ENCODE data around the gene C1QL3. TPM values are rescaled to one million over a fixed set of nuclear protein-coding genes. Genes with fewer than 3 reads are reported as not detected.

C1QL3 gene
- polyA plus RNA-seq, 1 donor: 0.38 TPM

DNA sequence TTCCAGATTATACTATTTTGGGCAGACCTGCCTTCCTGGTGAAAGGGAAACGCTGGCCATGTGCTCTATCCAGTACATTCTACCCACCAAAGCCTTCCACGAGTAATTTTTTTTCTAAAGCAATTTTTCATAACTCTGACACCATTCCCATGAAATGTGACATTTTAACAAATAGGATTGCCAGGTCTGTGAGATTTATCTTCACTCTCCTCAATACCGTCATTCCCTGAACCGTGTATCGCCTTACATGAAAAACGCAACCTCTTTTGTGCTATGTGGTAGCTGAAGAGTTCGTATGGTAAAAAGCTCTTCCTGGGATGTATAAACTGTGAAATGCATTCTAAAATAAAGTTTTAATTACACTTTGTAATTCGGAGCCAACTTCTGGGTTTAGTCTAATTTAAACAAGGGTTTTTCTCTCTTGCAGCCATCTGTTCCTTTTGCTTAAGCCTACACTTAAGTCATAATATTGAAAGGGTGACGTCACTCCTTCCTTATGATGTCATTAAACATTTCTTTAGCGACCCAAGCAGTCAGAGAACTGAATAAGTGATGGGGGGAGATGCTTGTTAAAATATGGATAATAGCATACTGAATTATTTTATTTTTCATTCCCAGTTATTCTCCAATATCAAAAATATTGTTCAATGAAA, 27.7 kb downstream of the C1QL3 start:
- no peak for DNase-seq (ENCODE audit: low read depth)

DNA sequence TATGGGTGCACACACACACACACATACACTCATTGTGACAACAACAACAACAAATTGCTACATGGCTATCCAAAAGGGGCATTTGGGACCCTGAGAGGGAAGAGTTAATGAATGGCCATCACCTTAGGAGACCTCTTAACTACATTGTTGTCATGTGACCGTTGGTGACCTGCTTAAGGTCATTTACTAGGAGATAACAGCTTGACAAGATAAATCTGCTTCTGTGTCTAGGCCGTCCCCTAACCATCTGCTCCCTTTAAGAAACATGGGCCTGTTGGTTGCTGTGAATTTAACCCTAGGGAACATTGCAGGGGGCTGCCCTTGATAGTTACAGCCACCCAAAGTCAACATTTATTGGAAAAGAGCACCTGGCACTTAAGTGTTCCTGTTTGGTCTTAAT, 29.7 kb downstream of the C1QL3 start:
- no peak for DNase-seq (ENCODE audit: low read depth)

DNA sequence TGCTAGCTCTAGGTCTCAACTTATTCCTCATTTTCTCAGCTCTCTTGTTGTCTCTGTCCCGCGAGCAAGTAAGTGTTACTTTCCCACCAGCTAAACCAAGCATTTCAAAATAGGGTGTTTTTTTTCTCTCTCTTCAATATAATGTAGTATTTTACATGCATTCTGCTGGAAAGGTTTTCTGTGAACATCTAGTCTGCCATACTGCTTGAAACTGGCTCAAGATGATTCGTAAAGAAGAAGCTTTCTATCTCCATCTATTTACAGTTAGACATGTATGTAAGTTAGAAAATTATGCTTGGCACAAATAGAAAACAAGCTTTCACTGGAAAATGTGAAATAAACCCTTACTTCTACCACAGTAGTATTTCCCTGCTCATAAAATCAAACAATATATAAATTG, 31.2 kb downstream of the C1QL3 start:
- DNase-seq (ENCODE audit: low read depth): no peak

DNA sequence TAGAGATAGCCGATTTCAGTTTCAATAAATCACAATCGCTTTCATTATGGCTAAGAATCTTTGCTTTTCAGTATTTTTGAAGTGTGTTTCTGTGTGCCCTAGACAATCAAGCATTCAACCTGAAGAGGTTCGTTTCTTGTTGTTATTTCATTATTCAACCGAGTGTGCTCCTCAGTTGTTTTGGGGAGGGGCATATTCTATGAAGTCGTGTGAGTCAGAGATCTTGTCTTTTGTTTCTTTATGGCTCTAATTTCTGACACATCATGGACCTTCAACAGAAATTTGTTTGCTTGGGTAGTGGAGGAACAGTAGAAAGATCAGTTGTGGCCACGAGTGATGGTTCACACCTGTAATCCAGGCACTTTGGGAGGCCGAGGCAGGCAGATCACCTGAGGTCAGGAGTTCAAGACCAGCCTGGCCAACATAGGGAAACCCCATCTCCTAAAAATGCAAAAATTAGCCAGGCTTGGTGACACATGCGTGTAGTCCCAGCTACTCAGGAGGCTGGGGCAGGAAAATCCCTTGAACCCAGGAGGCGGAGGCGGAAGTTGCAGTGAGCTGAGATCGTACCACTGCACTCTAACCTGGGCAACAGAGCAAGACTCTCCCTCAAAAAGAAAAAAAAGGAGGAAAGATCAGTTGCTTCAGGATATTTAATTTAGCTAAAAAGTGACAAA, 38.3 kb downstream of the C1QL3 start:
- DNase-seq (ENCODE audit: low read depth): no peak

DNA sequence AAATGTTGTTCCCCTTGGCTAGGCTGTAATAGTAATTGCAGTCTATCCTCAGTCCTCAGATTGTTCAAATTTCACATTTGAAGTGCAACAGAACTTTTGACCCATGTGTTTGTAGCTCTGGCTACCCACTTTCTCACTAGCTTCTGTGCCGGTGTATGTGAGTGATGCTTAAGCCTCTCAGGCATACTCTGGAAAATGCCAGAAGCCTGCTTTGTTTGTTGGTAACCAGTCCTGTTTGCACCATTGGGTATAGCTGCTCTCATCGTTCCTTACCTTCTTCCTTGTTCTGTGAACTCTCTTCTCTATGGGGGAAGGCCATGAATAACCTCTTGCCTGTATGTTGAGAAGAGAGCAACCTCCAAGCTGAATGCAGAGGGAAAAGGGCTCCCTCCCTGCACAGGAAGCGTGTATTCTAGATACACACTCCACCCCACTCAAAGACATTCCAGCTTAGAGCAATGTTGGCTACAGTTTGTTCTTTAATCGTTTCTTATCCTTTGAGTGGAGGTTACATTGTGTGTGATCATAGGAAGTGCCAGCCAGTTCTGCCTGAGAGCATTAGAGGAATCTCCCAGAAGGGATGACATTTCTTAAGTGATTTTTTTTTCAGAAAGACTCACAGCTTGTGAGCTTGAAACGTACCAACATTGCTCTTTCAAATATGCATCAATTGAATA, 40.5 kb downstream of the C1QL3 start:
- no peak for DNase-seq (ENCODE audit: low read depth)

DNA sequence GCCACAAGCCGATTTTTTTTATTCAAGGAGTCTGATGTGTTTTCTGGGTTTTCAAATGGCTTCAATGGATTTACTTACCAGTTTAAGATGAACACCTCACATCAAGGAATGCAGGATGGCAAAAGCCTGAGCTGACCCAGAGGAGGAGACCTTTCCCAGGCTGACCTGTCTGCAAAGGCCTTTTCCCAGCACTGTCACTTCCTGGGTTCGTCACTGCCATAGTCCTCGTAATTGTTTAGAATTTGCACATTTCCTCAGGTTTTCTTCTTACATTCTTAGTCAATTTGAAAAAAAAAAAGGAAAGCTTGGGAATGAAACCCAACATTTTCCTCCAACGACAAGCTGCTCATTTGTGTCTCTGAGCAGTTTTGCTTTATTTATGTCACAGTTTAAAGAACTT, 42.9 kb downstream of the C1QL3 start:
- no peak for DNase-seq (ENCODE audit: low read depth)

DNA sequence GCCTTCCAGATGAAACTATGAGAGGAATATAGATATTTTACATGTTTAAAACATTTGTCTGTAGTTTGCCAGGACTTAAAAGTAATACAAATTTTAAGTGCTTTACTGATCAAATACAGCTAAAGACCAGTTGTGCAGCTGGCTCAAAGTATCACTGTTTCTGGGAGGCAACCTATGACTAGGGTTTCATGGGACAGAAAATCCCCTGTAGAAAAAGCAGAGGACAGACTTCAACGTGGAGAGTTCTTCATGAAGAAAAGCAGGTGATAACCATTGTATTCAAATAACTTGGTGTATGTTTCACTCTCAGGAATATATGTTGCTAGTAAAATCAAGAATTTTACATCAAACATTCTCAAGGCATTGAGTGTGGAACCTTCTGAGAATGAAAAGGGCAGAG, 43.9 kb downstream of the C1QL3 start:
- DNase-seq (ENCODE audit: low read depth): no peak

DNA sequence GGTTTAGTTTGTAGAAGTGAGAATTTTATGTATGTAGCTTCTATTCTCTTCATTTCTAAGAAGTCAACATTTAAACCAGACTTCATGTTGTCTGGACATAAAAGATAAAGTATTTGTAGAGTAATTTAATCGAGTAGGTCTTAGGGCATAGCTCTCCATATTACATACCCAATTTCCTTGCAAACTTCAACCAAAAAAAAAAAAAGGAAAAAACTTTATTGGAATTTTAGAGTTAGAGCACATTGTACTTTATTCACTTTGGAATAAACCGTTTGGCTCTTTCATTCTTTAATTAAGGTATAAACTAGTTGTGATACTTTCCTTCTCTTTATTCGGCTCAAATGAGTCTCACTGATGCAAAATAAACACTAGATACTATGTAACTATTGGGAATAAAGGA, 48.9 kb downstream of the C1QL3 start:
- no peak for DNase-seq (ENCODE audit: low read depth)

DNA sequence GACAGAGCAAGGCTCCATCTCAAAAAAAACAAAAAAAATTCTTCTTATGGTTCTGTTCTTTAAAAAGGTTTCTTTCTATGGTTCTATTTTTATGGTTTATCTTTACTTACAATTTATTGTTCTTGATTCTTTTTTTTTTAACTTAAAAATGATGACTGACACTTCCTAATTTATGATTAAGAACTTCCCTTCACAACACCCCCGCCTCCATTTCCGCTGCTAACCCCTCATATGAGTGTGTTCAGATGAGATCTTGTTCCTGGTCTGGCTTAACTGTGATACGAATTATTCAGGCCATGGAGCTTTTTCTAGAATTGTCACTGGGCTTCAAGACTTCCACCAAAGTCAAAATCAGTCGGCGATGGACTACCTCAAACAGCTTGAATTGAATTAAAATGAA, 50.9 kb downstream of the C1QL3 start:
- DNase-seq (ENCODE audit: low read depth): no peak

DNA sequence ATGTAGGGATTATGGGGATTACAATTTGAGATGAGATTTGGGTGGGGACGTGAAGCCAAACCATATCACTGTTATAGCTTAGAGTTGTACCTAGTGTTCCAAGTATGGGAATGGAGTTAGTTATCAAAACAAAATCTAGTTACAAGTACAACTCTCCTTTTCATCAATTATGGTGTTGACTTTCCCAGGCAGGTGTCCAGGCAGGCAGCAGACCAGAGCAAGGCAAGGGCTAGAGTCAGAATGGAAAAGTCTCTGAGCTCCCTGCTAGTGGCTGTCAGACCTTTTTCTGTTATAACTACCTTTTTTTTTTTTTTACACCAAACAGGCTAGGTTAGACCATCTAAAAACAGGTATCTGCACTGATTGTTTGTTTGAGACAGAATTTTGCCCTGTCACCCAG, 55.7 kb downstream of the C1QL3 start:
- no peak for DNase-seq (ENCODE audit: low read depth)

Other genes starting within 250 kb of the C1QL3 start
- gene PTER, start 84.9 kb downstream of the C1QL3 start, polyA plus RNA-seq (ENCODE audit: insufficient read length): 6.4 TPM